ENCODE results near the gene BRIX1.
"Not testable (repeated sequence)": the region's sequence is repeated elsewhere in the genome, so short reads cannot be mapped to it uniquely, and the experiment has no call there.

Gene BRIX1

DNA sequence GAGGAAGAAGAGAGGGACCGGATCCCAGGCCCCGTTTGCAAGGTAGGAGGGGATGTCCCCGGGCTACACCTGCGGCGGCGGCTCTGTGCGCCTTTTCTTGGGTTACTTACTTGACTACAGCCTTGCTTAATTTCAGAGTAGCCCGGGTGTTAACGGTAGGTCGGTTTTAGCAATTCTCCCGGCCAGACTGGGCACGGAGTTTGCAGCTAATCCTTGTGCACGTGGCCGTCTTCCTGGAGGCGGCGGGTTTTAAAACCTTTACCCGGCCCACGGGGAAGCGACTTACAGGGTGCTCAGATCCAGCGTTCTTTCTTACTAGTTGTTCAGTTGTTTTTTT lies 313 bp downstream of the BRIX1 start:
- no peak for DNase-seq

DNA sequence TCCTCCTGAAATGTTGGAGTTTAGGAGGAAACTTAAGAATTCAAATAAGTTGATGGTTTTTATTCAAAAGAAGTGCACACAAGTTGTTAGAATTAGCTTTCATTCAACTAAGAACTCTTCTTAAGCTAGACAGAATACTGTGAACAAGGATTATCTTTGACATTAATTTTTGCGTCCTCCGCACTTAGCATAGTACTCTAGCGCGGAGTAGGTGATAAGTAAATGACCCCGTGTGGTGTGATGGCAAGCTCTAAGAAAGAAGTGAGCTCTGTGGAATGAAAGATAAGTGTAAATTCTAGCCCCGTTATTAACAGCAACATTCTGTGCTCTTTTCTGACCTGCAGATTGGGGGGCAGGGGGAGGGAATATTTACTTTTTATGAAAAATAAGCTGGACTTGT lies 1.0 kb downstream of the BRIX1 start:
- no peak for DNase-seq

DNA sequence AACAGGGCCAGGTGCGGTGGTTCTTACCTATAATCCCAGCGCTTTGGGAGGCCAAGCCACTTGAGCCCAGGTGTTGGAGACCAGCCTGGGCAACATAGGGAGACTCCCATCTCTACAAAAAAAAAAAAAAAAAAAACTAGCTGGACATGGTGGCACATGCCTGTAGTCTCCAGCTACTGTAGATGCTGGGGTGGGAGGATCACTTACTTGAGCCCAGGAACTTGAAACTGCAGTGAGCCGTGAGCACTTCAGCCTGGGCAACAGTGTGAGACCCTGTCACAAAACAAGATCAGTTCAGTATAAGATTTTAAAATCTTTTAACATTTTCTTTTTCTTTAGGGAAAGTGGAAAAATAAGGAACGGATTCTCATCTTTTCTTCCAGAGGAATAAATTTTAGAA lies 2.5 kb downstream of the BRIX1 start:
- no peak for DNase-seq

DNA sequence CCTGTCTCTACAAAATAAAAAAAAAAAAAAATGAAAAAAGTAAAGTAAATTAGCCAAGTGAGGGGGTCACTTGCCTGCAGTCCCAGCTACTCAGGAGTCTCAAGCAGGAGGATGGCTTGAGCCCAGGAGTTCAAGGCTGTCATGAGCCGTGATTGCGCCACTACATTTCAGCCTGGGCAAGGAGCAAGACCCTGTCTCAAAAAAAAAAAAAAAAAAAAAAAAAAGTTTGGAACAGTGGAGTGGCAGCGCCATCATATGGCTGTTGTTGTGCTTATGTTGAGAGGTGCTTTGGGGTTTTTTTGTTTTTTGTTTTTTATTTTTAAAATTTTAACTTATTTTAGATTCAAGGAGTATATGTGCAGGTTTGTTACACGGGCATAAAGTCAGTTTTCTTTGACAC lies 3.6 kb downstream of the BRIX1 start:
- no peak for DNase-seq

DNA sequence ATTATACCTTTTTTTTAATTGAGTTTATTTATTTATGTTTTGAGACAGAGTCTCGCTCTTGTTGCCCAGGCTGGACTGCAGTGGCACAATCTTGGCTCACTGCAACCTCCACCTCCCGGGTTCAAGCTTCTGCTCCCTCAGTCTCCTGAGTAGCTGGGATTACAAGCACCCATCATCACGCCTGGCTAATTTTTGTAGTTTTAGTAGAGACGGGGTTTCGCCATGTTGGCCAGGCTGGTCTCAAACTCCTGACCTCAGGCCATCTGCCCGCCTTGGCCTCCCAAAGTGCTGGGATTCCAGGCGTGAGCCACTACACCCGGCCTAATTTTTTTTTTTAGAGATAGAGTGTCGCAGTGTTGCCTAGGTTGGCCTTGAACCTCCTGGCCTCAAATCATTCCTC lies 7.7 kb downstream of the BRIX1 start:
- DNase-seq = not testable (repeated sequence)

DNA sequence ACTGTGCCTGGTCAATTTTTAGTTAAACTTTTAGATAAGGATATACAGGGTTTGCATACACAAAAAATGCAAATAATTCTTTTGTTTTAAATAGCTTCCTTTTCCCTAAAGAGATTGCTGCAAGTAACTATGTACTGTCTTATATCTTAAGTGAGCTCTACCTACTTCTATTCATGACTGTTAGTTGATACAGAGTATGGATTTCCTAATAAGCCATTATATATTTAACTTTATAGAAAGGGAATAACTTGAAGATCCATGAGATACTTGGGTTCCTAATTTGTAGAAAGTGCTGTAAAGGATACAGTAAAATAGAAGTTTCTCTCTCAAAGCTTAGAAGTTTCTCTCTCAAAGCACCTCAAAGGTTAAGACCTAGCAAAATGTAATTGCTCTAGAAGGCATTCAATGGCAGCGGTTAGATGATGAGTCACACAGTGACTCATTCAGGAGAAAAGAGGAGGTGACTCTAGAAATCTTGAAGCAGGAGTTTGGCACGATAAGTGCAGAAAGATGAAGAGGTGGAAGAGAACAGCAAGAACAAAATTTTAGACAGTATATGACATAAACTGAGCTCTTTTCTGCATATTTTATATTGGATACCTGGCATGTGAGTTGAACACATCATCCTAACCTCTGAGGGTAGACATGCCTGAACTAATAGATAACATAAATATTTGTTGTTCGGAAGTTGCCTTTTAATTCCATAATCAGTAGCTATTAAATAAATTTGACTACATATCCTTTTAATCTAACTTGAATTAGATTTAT lies 8.4 kb downstream of the BRIX1 start:
- no peak for DNase-seq

DNA sequence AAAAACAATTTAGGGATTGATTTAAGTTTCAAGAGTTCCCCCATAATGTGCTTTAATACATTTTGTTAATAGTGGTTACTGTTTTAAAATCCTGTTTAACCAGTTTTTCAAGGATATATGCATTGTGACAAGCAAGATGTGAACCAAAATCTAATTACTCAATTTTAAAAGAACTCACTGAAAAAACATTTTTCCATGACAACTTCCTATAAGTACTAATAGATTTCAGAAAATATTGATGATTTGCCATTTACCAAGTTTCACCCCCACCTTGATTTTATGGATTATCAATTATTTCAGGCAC lies 8.9 kb downstream of the BRIX1 start:
- no peak for DNase-seq

DNA sequence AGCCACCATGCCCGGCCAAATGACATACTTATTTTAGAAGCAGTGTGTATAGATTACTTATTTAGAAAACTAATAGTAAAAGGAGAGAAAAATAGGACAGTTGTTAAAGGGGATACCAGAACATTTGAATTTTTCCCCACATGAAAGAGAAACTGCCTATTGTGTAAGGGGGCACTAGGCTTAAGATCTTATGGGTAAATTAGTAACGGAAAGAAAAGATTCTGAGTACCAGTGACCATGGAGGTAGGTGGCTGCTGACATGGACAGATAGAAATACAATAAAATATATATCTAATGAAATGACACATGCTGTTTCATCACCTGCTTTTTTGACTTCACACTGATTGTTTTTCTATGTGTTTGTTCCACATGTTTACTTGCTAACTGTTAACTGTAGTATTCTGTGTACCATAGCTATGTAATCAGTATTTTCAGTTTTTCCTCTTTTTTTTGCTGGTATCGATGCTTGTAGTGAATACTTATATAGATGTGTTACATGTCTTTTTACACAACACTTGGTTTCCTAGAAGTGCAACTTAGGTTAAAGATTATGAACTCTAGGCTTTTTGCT lies 10.9 kb downstream of the BRIX1 start:
- no peak for DNase-seq

DNA sequence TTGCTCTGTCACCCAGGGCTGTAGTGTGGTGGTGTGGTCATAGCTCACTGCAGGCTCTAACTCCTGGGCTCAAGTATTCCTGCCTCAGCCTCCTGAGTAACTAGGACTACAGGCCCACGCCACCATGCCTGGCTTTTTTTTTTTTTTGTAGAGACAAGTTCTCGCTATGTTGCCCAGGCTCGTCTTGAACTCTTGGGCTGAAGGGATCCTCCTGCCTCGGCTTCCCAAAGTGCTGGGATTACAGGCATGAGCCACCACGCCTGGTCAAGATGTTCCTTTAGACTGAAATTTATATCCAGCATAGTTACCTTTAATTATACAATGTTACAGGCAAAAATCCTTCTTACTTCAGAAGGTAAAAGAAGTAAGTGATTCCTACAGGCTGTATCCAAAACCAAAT lies 12.3 kb downstream of the BRIX1 start:
- no peak for DNase-seq

DNA sequence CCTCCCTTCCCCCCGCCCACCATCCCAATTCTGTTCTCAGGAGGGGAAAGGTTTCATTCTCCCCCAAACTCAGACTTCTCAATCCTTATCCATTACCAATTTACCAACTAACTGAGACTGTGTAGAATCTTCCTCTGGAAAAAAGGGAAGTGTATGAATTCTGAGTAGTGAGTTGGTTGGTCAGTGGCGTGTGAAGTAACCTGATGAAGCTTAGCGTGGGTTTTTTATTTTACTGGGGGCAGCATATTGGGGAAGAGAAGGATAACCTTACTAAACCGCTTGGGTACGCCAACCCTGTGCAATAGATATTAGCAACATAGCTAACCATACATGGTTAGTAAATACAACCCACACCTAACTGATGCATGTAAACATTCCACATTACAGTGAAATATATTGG lies 12.8 kb downstream of the BRIX1 start:
- DNase-seq = no peak

DNA sequence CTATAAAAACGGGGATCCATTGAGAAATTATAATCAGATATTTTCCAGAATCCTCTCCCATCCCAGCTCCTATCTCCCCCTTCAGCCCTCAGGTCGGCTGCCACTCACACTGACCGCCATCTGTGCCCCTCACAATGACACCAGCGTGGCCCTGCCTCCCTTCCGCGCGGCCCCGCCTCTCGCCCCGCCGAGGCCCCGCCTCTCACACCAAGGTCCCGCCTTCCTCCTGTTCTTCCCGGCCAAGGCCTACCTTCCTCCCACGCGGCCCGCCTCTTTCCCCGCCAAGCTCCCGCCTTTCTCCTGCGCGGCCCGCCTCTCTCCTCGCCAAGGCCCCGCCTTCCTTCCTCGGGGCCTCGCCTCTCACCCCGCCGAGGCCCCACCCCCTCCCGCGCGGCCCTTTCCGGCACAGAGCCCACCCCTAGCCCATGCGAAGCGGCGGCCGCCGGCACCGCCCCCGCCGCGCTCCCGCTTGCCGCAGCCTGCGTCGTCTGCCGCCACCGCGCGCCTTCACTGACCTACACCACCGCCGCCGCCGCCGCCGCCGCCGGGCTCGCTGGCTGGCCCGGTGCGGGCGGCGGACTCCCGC lies 13.7 kb downstream of the BRIX1 start, which contains the start of gene DNAJC21:
DNAJC21 (plus strand) TSS at position 426 of the 586 bp plus-strand sequence. CDS start 261 bp downstream, outside the sequence.
- peak; percentile 99 for DNase-seq

DNA sequence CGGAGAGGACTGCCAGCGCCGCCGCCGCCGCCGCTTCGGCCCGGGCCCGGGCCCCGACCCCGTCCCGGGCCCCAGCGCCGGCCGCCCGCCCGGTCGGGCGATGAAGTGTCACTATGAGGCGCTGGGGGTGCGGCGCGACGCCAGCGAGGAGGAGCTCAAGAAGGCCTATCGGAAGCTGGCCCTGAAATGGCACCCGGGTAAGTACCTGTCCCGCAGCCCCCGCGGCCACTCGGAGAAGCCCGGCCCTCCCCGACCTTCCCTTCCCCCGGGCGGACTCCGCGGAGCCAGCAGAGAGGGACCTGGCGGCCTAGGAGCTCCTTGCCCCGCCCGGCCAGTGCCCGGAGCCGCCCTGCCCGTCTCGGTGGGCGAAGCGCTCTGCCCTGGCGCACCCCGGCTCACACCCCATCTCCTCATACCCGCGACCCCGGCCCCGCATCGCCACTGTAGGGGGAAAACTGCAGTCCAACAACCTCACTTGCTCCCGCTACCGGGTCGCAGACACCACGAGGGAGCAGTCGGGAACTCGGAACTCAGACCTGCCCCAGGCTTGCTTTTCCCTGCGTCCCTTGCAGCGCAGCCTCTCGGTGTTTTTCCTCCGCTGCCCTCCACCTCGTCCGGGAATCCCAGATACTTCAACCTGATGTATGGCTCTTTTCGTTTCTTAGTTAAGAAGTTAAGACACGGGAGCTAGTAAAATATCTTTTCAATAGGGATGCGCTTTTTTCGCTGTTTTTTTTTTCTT lies 14.4 kb downstream of the BRIX1 start:
- peak; percentile 90 for DNase-seq

DNA sequence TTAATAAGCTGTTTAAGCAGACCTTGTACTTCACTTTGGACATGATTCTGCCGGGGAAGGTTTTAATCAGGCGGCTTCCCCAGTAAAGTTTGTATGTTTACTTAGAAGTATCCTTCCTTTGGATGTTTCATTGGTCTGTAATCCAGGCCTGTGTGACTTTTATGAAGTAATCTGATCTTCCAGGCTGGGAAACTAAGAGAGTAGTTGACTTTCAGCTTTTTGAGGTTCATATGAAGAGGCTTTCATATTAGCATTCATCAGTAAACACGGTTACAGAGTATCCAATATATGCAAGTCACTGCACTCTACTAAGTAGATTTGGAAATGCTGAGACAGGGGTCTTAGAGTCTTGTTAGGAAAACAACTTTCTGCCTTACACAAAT lies 14.9 kb downstream of the BRIX1 start:
- DNase-seq = no peak

DNA sequence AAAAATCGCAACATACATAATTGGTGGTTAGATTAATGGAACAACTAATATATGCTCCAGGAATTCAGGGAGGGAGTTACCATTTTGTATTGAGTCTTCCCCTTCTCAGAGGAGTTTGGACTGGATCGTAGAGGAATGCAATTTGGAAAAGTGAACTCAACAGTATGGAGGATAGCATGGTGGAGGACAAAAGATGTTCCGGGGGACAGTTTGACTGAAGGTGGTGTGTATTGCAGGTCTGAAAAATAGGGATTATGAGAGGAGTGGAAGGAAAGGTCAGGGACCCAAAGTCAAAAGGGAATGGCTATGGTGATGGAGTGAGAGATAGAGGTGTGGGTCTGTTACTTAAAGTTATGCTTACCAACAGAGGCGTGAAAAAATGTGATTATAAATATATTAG lies 15.4 kb downstream of the BRIX1 start:
- no peak for DNase-seq

DNA sequence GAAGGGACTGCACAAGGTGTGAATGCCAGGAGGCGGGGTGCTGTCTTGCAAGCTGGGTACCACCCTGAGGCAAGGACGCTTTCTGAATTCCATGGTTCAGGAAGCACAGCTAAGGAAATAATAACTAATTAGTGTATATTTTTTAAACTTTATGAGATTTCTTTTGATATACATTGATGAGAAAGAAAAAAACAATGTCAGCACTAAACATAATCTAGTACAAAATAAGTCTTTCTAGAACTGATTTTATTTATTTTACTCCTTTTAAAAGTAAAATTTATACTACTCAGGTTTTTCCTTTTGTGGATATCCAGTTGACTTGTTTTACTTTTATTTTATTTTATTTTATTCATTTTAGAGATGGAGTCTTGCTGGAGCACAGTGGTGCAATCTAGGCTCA lies 17.4 kb downstream of the BRIX1 start:
- no peak for DNase-seq

DNA sequence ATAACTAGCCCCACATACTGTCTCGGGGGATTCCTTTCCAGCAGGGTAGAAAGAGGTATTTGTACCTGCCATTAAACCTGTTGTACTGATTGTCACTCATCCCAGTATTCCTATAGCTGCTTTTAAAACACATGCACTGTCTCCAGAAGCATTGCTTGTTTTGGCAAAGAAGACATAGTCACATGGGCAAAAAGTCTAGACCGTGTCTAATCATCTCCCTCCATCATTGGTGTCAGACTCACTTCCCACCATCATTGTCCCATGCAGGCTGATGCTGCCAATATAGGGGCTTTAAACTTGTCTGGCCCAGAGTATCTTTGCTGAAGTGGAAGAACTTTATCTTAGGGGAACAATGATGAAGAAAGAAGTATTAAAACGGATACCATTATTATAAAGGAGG lies 26.4 kb downstream of the BRIX1 start:
- no peak for DNase-seq

DNA sequence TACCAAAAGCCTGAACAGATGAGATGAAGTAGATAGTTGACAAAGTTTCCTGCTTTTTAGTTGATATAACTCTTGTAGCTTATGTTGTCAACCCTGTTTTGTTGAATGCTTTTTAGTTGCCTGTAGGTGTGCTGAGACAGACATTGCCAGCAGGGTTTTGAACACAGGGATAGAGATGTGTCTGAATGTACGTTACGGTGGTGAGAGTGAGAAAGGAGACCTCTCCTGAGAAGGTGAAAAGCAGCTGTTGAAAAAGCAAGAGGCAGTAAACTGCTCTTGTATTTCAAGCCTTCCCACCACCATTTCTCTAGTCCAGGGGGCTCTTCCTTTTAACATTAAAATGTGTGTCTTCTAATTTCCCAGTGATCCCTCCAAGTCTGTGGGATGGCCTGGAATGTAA lies 28.5 kb downstream of the BRIX1 start:
- DNase-seq = no peak

DNA sequence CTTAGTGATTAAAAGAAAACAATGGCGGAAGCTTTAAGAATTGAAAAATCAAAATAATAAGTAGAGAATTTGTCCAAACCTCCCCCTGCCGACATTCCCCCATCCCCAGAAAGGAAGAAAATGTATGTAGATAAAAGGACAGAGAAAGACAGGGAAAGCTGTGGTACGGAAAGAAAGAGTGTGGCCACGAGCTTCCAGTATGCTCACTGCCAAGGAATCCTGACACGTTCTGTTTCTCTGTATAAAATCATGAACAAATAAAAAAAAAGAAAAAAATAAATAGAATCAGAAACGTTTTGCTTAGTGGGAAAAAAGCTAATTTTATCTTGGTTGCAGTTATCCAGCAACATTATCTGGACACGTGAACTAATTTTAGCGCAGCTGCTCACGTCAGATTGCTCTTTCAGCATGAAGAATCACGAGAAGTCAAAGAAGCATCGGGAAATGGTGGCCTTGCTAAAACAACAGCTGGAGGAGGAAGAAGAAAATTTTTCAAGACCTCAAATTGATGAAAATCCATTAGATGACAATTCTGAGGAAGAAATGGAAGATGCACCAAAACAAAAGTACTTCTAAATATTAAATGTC lies 29.0 kb downstream of the BRIX1 start:
- no peak for DNase-seq

DNA sequence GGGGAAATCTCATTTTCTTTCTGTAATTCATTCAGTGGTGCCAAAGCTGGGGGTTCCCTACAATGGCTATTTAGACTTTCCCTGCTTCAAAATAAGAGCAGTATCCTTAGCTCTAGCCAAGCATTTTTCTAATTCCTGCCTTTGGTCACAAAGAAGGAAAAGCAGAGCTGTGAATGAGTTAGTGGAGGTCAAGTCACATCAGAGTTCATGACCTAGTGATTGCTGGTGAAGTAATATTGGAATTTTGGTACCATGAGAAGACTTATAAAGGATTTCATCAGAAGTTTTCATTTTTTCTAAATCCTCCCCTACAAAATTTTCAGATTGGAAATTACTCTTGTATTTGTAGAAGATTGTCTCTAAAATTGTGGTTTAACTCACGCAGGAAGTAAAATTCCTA lies 41.8 kb downstream of the BRIX1 start:
- DNase-seq = no peak

DNA sequence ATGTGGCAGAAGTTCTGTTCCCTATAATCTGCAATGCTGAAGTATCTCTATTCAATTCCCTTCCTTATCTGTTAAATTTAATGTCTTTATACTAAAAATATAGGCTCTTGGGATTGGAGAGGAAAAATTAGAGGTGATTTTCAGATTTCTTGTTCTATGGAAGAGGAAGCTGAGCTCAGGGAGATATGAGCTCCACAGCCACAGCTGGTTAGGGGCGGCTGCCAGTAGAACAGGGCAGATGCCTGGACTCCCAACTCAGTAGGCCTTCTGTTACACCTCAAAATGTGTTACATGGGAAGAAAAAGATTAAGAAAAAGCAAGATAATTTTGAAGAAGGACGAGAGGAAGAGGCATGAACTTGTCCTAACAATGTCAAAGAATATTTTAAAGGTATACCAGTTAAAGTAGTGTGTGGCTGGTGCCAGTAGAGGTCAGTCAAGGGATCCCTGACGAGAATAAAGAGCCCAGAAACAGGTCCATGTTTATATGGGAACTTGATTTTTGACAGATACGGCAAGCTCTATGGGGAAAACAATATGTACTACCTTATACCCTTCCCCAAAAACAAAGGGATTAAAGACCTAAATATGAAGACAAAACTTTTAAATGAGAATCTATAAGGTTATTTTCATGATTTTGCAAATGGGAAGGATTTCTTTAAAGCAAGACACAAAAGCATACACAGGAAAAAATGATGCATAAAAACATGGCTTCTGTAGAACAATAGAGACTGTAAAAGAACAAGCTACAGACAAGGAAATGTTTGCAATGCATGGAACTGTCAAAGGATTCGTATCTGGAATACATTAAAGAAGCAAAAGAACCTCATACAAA lies 42.6 kb downstream of the BRIX1 start:
- DNase-seq = no peak

DNA sequence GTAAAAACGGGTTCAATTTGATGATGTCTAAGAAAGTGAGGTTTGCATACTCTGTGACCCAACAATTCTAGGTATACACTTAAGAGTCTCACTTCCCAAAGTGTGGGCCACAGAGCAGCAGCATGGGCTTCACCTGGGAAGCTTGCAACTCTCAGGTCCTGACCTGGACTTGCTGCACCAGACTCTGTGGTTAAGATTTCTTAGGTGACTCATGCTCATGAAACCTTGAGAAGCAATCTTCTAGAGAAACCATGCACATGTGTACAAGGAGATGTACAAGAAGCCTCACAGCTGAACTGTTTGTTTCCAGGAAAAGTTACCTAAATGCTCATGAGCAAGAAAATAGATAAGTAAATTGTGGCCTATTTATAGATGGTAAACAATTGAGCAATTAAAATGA lies 43.8 kb downstream of the BRIX1 start:
- DNase-seq = no peak

DNA sequence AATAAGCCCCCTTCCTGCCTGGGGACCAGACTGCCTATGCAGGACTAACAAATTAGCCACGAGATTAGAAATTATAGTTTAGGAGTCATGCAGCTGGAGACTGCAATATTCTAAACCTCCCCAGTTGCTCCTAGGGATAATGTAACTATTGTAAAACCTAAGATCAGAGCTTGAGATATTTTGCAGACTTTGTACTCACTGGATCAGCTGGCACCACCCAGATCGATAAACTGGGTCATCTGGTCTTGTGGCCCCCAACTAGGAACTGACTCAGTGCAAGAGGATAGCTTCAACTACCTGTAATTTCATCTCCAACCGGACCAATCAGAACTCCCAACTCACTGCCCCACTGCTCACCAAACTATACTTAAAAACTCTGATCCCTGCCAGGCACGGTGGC lies 52.0 kb downstream of the BRIX1 start:
- no peak for DNase-seq

DNA sequence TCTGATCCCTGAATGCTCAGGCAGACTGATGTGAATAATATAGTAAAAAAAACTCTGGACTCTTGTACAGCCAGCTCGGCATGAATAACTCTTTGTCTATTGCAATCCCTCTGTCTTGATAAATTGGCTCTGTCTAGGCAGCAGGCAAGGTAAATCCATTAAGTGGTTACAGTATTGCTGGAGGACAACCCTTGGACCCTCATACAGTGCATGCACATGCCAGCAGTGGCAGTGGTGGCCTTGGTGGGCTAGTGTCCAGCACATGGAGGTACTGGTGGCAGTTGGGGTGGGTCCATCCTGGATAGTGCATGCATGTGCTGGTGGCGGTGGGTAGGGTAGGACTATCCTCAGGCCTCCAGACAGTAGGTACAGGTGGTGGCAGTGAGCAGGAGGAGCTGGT lies 52.7 kb downstream of the BRIX1 start:
- DNase-seq = no peak

All from femur (tissue), 1 donor.